NCI-H2081 (cell line): ENCODE measurements around the gene CHN1.

Experiments used
- DNase-seq, 2 experiments: peaks; one replicate each; lab custom pipeline; 2025; lab: John Stamatoyannopoulos, UW

Gene CHN1

DNA sequence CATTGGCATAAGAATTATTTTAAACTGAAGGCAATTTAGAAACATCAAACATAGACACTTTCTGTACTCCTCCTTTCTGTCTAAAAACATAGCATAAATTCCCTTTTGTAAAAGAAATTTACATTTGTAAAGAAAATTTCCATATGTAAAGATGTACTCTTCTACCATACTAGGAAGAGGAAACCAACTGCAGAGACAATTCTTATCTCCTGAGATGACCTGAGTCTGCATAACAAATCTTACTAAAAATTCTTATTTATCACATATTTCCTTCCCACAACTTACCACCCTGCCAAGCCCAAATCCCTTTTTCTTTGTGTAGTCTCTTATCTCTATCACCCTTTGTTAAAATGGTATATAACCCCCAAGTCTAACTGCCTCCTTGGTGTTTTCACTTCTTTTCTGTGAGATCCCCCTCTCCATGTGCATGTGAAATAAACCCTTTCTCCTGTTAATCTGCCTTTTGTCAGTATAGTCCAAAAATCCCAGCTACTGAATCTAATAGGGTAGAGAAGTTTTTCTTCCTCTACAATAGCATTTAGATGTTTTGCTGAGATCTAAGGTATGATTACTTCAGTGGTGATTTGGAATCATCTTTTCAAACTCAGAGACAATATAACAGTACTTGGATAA, 81.0 kb downstream of the CHN1 start:
- DNase-seq: no peak

DNA sequence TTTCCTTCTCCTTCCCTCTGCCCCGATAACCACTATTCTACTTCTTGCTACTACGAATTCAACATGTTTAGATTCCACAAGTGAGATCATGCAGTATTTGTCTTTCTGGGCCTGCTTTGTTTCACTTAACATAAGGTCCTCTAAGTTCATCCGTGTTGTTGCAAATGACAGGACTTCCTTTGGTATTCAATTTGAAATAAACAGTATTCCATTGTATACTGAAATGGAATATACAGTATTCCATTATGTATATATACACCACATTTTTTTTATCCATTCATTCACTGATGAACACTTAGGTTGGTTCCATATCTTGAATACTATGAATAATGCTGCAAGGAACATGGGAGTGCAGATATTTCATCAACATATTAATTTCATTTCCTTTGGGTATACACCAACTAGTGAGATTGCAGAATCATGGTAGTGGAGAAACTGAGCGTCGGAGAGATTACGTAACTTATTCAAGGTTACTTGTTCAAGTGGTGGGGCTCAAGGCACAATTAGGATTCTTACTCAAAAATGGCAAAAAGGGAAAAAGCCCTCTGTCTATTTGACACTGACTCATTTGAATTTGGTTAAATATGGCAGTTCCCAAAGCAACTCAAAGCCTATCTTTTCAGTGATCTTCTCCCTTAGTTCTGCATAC, 85.1 kb downstream of the CHN1 start:
- DNase-seq: no peak

DNA sequence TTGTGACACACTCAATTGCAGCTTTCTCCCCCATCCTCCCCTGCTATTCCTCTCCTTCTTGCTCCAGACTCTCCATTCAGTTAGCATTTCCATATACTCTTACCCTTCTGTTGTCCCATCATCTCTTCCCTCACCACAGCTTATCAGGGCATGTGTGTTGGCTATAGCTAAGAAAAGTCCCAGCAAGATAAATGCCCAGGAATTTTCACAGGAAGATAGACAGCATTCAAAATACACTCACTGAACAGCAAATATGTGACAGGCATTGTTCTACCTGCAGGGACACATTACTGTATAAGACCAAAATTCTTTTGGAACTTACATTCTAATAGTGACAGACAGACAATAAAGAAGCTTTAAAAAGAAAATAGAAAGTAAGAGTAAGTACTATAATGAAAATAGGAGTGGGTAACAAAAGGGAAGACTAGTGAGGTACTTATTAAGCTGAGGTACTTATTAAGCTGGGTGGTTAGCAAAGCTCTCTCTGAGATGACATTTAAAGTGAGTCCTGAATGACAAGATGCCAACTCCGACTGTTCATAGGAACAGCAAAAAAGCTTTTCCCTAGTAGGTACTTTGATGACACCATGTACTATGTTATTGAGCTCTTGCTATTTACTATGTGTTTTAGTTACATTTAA, 86.2 kb downstream of the CHN1 start:
- DNase-seq: no peak

DNA sequence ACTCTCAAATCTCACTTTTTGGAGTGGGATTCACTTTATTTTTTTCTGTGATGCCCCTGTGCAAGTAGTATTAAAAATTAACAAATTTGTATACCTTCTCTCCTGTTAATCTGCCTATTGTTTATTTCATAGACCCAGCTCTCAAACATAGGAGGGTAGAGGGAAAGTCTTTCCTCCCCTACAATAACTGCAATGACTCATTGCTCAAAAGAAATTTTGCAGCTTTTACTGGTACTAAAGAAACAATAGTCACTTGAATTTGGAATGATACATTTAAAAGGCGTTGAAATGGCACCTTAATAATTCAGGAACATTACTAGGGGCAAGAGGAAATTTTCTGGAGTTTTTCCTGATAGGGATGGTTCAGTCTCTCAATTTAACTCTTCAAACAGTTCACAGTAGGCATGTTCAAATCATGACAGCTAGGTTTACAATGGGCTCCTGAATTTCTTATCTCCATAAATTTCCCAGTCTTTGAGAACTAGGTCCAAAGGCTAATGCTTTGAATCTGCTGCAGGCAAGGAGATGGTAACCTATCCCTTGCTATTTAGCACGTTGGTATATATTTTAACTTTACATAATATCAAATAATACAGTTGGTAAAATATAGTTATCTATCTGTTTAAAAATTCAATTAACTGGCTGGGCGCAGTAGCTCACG, 88.8 kb downstream of the CHN1 start:
- no peak for DNase-seq

DNA sequence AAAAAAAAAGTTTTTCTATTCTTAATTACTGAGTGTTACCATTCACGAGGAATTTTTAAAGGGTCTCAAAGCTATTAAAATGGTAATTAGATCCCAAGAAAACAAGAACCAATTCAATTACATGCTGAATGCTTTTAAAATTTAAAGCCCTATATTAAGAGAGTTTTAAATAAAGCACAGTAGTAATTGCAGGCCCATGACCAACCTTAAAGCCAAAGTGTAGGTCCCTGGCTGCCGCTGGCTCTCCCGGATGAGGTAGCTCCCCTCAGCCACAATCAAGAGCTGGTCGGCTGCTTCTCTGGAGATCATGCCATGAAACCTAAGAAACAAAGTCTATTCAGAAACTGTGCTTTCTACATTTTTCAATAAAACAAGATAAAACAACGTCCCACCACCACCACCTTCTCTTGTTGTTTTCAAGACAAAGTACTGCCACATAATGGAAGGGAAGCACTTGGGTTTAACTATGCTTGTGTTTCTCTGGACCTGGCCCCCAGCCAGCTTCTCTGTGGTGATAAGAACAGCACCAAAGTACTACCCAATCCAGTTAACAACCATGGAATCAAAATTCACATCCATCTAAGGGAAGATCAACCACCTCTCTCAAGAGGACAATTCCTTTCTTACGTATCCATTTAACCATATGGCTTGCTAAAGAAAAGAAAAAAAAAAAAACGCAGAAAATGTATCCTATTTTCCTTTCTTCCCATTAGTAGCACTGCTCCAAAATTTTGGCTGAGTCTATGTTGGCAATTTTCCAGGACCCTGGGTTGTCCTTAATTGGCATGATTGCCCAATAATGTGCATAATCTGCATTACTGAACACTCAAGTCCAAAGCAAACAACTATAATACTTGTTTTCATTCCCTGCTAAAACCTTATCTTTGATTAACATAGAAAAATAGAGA, 90.1 kb downstream of the CHN1 start:
- DNase-seq: peak in 1 of 2 experiments; percentile 46

DNA sequence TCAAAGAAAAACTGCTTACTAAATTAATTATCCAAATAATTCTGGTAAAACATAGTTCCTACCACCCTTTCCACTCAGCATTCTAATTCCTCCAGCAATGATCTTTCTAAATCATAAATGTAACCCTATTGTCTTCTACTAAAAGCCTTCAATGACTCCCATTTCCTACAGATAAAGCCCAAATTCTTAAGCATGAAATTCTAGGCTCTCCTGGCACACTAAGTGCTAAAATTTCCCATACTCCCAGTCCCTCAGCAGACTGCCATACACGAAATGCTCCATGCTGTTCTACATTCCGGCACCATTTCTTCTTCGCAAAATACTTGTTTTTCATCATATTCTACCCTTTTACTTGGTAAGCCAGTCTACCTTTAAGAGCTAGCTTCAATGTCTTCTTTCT, 96.9 kb downstream of the CHN1 start:
- DNase-seq: no peak

DNA sequence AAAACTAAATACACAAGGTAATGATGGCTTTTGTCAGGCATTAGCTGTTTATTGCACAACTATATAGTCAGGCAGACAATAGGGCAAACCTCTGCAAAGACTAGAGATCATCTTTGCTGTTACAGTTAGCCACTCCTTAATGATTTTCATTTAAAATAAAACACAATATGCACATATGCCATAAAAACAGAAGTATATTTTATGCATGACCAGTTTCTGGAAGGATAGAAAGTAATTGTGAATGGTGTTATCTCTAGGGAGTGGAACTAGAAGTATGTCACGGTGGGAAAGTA, 102.0 kb downstream of the CHN1 start:
- DNase-seq: peak; percentile 13 to 61

DNA sequence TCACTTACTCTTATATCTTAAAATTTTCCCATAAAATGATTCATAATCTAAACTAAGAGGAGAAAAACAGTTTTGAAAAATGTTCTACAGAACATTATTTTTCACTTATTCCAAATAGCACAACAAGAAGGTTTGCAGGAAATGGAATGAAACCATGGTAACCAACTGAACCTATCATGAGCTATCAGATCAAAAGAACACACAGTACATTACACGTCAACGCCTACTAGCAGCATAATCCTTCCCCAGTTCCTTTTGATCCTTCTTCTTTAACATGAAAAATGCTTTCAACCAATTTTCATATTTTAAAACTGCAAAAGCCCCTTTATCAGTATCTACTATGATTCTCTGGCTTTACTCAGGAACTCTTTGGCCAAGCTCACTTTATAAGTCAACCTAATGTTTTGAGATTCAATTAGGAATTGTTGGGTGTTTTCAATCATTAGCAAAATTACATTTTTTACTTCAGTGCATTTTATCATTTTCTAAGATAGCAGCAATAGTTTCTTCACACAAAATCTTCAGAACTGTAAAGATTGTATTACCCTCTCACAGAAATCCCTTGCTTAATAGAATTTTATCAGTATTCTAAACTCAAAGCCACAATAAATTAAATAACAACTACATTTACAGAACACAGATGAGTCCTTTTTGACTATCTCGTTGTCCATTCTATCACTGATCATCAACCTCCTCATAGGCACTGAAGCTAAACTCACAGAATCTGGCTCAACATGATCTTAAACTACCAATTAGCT, 102.5 kb downstream of the CHN1 start:
- peak in 1 of 2 experiments; percentile 9 for DNase-seq

DNA sequence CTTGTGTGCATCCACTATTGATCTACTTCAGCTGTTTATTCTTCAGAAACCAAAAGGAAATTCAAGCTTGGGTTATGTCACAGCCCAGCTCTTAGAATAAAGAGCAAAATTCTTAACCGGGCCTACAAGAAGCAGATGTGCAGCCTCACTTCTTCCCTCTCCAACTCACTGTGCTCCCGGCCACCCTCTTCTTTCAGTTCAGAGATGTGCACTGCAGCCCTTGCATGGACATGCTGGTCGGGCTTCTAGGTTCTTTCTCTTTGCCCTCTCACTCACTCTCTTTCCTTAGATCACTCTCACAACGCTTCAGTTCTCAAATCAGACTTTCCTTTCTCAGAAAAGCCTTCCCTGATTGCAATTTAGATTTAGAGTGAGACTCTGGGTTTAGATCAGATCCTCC, 104.1 kb downstream of the CHN1 start:
- no peak for DNase-seq

DNA sequence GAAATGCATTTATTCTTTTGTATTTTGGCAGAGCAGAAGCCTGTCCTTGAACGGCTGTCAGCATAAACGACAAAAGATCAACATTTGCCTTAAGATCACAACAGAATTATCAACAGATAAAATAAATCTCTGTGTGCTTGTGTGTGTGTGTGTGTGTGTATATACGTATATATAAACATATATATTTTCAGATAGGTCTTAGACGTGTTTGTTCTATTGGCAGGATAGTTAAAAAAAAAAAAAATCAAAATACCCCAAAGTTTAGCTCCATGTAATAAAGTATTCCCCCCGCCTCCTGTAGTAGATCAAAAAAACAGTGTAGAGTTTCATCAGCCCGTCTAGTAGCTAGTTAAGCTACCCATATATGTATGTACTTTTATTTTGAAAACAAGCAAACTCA, 107.9 kb downstream of the CHN1 start:
- no peak for DNase-seq

DNA sequence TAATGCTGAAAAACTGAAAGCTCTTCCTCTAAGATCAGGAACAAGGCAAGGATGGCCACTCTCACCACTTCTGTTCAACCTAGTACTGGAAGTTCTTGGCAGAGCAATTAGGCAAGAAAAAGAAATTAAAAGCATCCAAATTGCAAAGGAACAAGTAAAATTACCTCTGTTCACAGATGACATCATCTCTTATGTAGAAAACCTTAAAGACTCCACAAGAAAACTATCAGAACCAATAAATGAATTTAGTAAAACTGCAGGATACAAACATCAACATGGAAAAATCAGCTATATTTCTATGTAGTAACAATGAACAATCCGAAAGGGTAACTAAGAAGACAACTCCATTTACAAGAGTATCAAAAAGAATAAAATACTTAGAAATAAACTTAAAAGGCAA, 112.2 kb downstream of the CHN1 start:
- no peak for DNase-seq

DNA sequence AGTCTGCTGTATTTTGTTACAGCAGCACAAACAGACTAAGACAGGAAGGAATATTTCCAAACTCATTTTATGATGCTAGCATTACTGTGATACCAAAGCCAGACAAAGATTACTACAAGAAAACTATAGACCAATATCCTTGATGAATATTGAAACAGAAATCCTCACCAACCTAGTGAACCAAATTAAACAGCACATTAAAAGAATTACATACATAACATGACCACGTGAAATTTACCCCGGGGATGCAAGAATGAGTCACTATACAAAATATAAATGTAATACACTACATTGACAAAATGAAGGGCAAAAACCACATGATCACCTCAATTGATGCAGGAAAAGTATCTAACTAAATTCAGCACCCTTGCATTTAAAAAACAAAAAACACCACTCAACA, 112.6 kb downstream of the CHN1 start:
- DNase-seq: no peak

DNA sequence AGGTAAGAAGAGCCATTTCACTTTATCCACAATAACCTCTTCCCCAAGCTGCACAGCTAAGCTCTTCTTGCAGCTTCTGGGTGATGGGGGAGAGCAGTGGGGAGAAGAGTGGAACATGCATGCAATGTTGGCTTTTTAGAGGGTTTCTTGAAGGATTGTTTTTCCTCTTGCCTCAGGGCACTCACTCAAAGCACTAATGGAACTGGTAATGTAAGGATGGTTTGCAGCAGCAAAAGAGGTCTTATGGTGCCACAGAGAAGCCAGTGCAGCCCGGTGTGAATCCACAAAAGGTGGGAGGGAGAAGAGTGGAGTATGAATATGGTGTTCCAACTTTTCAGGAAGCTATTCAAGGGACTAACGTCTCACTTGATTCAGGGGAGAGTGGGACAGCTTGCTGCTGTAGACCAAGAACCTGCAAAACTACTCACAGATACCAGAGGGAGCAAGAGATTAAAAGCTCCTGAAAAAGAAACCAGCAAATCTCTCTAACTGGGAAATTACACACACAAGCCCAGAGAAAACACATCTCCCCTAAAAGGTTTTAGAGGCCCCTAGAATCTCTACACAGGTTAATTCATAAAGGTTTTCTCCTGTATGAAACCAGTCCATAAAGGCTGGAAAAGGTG, 116.4 kb downstream of the CHN1 start:
- no peak for DNase-seq

DNA sequence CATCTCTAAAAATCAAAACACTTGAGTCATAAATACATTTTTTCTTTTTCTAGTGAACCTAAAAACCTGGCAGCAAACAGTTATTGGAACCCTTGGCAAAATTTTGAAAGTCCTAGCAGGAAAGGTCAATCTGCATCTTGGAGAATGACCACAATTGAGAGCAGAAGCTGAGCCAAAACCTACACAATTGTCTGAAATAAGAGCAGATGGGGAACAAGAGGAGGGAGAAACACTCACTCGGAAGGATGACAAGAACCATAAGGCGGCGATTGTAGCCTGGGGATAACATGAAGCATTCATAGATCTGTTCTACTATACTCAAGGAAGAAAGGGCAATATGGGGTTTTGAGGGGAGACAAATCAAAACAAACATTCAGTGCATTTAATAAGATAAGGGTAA, 117.0 kb downstream of the CHN1 start:
- DNase-seq: no peak

DNA sequence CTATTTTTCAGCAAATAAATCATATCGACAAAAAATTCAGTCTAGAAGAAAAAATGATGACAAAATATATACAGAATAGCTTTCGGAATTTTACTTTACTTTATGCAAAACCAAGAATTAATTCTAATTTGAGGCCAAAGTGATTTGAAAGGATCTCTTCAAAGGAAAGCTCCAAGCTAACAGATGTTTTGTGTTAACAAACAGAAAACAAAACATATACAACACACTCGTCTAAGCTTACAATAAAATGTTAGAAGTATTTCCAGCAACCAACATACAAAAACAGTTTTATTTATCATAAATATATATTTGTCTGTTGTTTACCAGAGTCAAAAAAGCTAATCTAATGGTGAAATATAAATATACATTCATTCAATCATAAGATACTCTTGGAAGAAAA, 122.8 kb downstream of the CHN1 start:
- no peak for DNase-seq

DNA sequence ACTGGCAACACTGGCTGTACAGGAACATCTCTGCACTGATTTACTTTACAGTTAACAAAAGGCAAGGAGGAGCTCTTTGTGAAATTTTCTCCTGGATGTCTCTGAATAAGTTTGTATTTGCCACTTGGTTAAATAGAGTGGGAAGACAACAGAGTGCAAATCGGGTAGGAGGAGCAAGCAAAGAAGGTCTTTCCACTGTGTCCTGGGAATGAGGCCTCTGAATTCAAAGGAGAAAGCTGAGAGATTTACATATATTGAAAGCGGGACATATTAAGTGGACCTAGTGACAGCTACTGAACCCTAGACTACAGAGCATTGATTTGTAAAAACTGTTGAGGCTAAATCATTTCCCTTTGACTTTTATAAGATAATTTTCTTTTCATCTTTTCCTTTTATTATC, 123.5 kb downstream of the CHN1 start:
- no peak for DNase-seq

DNA sequence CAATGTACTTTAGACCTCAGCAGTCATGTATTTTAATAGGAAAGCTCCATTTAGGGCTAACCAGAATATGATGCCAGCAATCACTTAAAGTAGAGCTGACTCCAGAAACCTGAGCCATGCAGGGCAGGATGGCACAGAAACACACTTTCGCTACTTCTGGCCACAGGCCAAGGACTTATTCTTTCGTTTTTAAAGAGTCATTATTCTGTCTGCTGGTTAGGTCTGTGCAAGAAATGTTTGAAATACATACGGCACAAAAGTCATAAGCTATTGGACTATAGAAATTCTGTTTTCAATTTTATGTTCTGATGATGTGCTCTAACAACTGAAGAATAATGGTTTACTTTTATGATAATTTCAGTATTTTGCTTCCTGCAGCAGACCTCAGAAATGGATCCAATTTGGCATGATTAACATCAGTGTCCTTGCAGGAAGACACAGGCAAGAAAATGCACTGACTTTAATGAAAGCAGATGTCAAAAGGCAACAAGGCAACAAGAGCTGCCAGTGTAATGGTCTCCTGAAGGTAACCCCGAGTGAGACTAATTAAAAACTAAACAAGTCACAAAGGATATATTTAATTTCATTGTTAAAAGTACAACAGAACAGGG, 126.5 kb downstream of the CHN1 start:
- DNase-seq: peak; percentile 6 to 42

DNA sequence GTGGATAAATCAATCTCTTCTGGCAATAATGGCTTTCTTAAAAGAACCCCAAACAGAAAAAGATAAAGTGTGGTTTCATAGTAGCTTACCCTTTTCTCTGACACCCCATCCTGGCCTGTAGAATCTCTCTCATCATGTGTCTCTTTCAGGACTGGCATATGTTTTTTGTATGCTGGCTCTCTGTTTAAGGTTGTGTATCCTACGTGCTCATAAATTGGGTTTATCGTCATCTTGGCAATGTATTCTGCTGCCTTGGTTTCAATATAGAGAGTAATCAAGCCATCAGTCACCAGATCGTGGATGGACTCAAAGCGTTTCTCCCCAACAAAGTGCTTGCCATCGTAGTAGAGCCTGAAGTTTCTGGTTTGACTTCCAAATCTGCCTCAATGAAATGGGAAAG, 127.4 kb downstream of the CHN1 start:
- DNase-seq: no peak

DNA sequence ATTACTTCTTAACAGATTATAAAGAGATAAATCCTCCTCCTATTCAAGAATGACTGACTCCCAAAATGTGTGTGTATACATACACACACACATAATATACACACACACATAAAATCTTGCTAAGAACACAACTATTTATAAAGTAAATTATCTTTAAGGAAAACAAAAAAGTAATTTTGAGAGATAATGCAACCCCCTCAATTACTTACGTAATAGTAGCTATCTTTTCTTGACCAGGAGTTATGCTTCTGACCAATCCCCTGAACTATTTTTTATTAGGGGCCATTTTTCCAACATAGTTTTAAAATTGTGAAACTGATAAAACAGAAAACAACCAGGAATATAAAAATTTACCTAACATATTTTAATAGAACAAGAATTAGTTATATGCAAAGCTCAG, 127.9 kb downstream of the CHN1 start:
- no peak for DNase-seq

DNA sequence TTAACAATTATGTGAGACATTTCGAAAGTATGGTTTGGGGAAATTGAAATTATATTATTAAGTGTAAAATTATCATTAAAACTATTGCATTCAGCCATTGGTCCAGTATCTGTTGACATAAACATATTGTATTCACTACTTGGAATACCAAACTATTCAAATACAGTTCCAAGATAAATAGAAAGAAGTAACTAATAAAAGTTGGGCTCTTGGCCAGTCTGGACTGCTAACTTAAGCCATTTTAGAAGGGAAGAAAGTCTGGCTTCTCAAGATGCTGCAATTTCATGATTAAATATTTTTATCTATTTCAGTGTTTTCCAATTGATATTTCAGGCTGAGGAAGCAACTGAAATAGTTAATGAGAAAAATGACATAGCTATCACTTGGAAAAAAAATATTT, 131.1 kb downstream of the CHN1 start:
- no peak for DNase-seq

DNA sequence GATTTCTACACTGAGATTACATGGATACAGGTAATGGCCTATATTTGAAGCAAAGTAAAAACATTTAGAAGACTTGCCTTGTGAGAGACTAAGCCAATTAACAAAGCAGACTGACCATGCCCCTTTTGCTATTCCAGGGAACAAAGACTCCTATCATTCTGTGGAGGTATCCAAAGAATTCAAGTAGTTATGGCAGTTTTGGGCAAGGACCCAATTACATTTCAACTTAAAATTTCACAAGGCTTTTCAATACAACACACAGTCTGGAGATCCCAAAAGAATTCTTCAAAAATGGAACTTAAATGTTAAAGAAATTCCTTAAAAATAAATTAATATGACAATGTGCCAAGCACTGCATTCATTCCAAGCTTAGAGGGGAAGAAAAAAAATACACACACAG, 131.7 kb downstream of the CHN1 start:
- DNase-seq: no peak
